Measurements from ENCODE around the gene GRID1. TPM values are rescaled to one million over a fixed set of nuclear protein-coding genes. Genes with fewer than 3 reads are reported as not detected.

The GRID1 gene
- total RNA-seq, 1 experiment from 2014 or later: not detected

- Histone ChIP-seq H3K27ac (no peak overlapping the region), H4K20me1 (ENCODE audit: insufficient read depth) (no peaks in the 10 kb centered on the region), H3K4me1 (replicated peaks; ENCODE audit: insufficient read depth) (no peaks in the 10 kb centered on the region), H3K27me3 (ENCODE audit: insufficient read depth, low read depth) (peaks cover 15% of the 10 kb centered on the region; the same call in 1 of the 2 replicates), H2AFZ (no peak overlapping the region), H3K9me3 (ENCODE audit: insufficient read depth, low read depth) (no peaks in the 10 kb centered on the region), H3K36me3 (ENCODE audit: low read depth) (no peaks in the 10 kb centered on the region), H3K4me2 (no peak overlapping the region), H3K79me2 (ENCODE audit: low read depth) (no peaks in the 10 kb centered on the region), H3K9me2 (ENCODE audit: insufficient read depth) (no peaks in the 10 kb centered on the region), H3F3A (ENCODE audit: insufficient read depth, low read depth) (no peaks in the 10 kb centered on the region), H3K4me3 (no peak overlapping the region)
- DNase-seq: no peak
- ChIA-PET POLR2A (ENCODE audit: unreplicated experiment) (no interaction called here), CTCF (no interaction called here)
- TF ChIP-seq EZH2 (IDR thresholded peaks at IDR 0.05; ENCODE audit: low read depth) (no peak), CTCF (conservative IDR thresholded peaks at IDR 0.05) (no peak)
- intact Hi-C loops (cut with micrococcal nuclease; ENCODE audit: unreplicated experiment): no loop called here
- no TSS peak for BruUV-seq (replicated peaks)
These were observed 287.5 kb downstream of the GRID1 start for GRCh38 chr10:86079088-86079487.

- Histone ChIP-seq H3K27ac (no peak overlapping the region), H3K27me3 (ENCODE audit: insufficient read depth, low read depth) (peaks cover 11% of the 10 kb centered on the region; the same call in 1 of the 2 replicates), H3F3A (ENCODE audit: insufficient read depth, low read depth) (no peaks in the 10 kb centered on the region), H3K79me2 (ENCODE audit: low read depth) (no peaks in the 10 kb centered on the region), H3K4me3 (no peak overlapping the region), H2AFZ (no peak overlapping the region), H3K4me2 (no peak overlapping the region), H3K9me3 (ENCODE audit: insufficient read depth, low read depth) (no peaks in the 10 kb centered on the region), H3K36me3 (ENCODE audit: low read depth) (no peaks in the 10 kb centered on the region), H4K20me1 (ENCODE audit: insufficient read depth) (no peaks in the 10 kb centered on the region), H3K9me2 (ENCODE audit: insufficient read depth) (no peaks in the 10 kb centered on the region), H3K4me1 (replicated peaks; ENCODE audit: insufficient read depth) (no peaks in the 10 kb centered on the region)
- intact Hi-C loops (cut with micrococcal nuclease; ENCODE audit: unreplicated experiment): no loop called here
- TF ChIP-seq EZH2 (IDR thresholded peaks at IDR 0.05; ENCODE audit: low read depth) (no peak), CTCF (conservative IDR thresholded peaks at IDR 0.05) (no peak)
- no peak for DNase-seq
- ChIA-PET CTCF (no interaction called here), POLR2A (ENCODE audit: unreplicated experiment) (no interaction called here)
- BruUV-seq (replicated peaks): no TSS peak
These were observed 288.0 kb downstream of the GRID1 start for GRCh38 chr10:86078639-86079035.

GRCh38 chr10:86077871-86078638, 288.5 kb downstream of the GRID1 start:
- H3K27ac ChIP-seq: no peak overlapping the region
- H3K36me3 ChIP-seq (ENCODE audit: low read depth): no peaks in the 10 kb centered on the region

More at GRCh38 chr10:86077871-86078638, 288.5 kb downstream of the GRID1 start:
- POLR2A ChIA-PET (ENCODE audit: unreplicated experiment): no interaction called here
- TF ChIP-seq CTCF (conservative IDR thresholded peaks at IDR 0.05) (no peak), EZH2 (IDR thresholded peaks at IDR 0.05; ENCODE audit: low read depth) (no peak)
- DNase-seq: no peak
- H3F3A ChIP-seq (ENCODE audit: insufficient read depth, low read depth): no peaks in the 10 kb centered on the region
- H3K4me2 ChIP-seq: no peak overlapping the region
- no peak overlapping the region for H3K4me3 ChIP-seq
- no peaks in the 10 kb centered on the region for H4K20me1 ChIP-seq (ENCODE audit: insufficient read depth)
- H3K27me3 ChIP-seq (ENCODE audit: insufficient read depth, low read depth): 0 out of 2 replicates have a peak, but pooled peaks cover 5% of the 10 kb centered on the region
- H3K79me2 ChIP-seq (ENCODE audit: low read depth): no peaks in the 10 kb centered on the region
- CTCF ChIA-PET: no interaction called here
- no peaks in the 10 kb centered on the region for H3K9me3 ChIP-seq (ENCODE audit: insufficient read depth, low read depth)
- BruUV-seq (replicated peaks): no TSS peak
- H3K9me2 ChIP-seq (ENCODE audit: insufficient read depth): no peaks in the 10 kb centered on the region
- H3K4me1 ChIP-seq (replicated peaks; ENCODE audit: insufficient read depth): no peaks in the 10 kb centered on the region
- intact Hi-C loops (cut with micrococcal nuclease; ENCODE audit: unreplicated experiment): no loop called here
- H2AFZ ChIP-seq: no peak overlapping the region
